Karpas-422 (cell line): Measurements from ENCODE around the gene ABCB8. TPM values are rescaled to one million over a fixed set of nuclear protein-coding genes. Genes with fewer than 3 reads are reported as not detected.
A peak's percentile ranks its signal among the peaks of the same experiment; 100 is the strongest.

Experiments used
- DNase-seq: peaks from one replicate; pipeline ENCODE4 v3.0.0-alpha.2; 2015
- H2AFZ ChIP-seq: fragments of 200-600 bp; sonication (generic); 2 replicates; pipeline ENCODE4 v1.6.1; 2014; ENCODE audit warnings: antibody characterized with exemption, low read length, mixed read lengths
- H3K27ac ChIP-seq: fragments of 200-600 bp; sonication (generic); 2 replicates; pipeline ENCODE4 v1.5.1; 2014; ENCODE audit warnings: mild to moderate bottlenecking, low read length, moderate library complexity
- H3K27me3 ChIP-seq: fragments of 200-600 bp; sonication (generic); 2 replicates; pipeline ENCODE4 v1.6.1; 2014; ENCODE audit warnings: low read length, mixed read lengths
- H3K36me3 ChIP-seq: fragments of 200-600 bp; sonication (generic); 2 replicates; pipeline ENCODE4 v1.6.1; 2014; ENCODE audit warnings: low read length, mixed read lengths; ENCODE audit not compliant: insufficient read depth
- H3K4me1 ChIP-seq: fragments of 200-600 bp; sonication (generic); 2 replicates; pipeline ENCODE4 v1.6.1; 2014; ENCODE audit warnings: mild to moderate bottlenecking, low read length, mixed read lengths
- H3K4me2 ChIP-seq: fragments of 200-600 bp; sonication (generic); 2 replicates; pipeline ENCODE4 v1.6.1; 2014; ENCODE audit warnings: low read length, low read depth, mild to moderate bottlenecking; ENCODE audit not compliant: poor library complexity, severe bottlenecking
- H3K4me3 ChIP-seq: fragments of 200-600 bp; sonication (generic); 2 replicates; pipeline ENCODE4 v1.5.1; 2014; ENCODE audit warnings: mild to moderate bottlenecking, antibody characterized with exemption, low read length, mixed read lengths
- H3K79me2 ChIP-seq: fragments of 200-600 bp; sonication (generic); 2 replicates; pipeline ENCODE4 v1.6.1; 2014; ENCODE audit warnings: mild to moderate bottlenecking, low read length, mixed read lengths
- H3K9ac ChIP-seq: fragments of 200-600 bp; sonication (generic); 2 replicates; pipeline ENCODE4 v1.6.0; 2014; ENCODE audit warnings: low read length
- H3K9me2 ChIP-seq: fragments of 200-600 bp; sonication (generic), shearing (Covaris generic); replicated peaks from 2 replicates; pipeline ENCODE4 v1.6.0; 2014; ENCODE audit warnings: mild to moderate bottlenecking, low read length, moderate library complexity; ENCODE audit not compliant: insufficient read depth
- H3K9me3 ChIP-seq: fragments of 300-700, 200-600 bp; sonication (generic); 2 replicates; pipeline ENCODE4 v1.6.1; 2014; ENCODE audit warnings: low read length, mixed read lengths
- H4K20me1 ChIP-seq: fragments of 200-600 bp; sonication (generic); 2 replicates; pipeline ENCODE4 v1.6.1; 2014; ENCODE audit warnings: mild to moderate bottlenecking, antibody characterized with exemption, low read length, low read depth; ENCODE audit not compliant: insufficient read depth
- total RNA-seq: library from RNA; depleted of rRNA; stranded (reverse); fragments of >200 nt; shearing (Covaris generic); gene quantifications from 2 replicates; pipeline ENCODE4 v1.2.3, GENCODE V29; 2014; ENCODE audit warnings: low replicate concordance

ABCB8 gene
- total RNA-seq, 1 experiment from 2014 or later: 19.0 TPM

GRCh38 chr7:150994838-150995510 lies 33.3 kb upstream of the ABCB8 start:
- no peak for DNase-seq
- Histone ChIP-seq H3K79me2 (no peaks in the 10 kb centered on the region), H3K27me3 (no peaks in the 10 kb centered on the region), H3K27ac (no peak overlapping the region), H3K9me2 (no peaks in the 10 kb centered on the region), H3K9me3 (no peaks in the 10 kb centered on the region), H4K20me1 (no peaks in the 10 kb centered on the region), H3K4me3 (peak overlapping the region; percentile 45; the same call in 1 of the 2 replicates), H3K9ac (peak overlapping the region; percentile 66), H3K4me1 (peaks cover 14% of the 10 kb centered on the region), H3K36me3 (no peaks in the 10 kb centered on the region), H2AFZ (peak overlapping the region; percentile 77), H3K4me2 (peak overlapping the region; percentile 48)

- no peaks in the 10 kb centered on the region for H3K9me3 ChIP-seq
- DNase-seq: no peak
- no peak overlapping the region for H3K27ac ChIP-seq
- H3K79me2 ChIP-seq: no peaks in the 10 kb centered on the region
- no peaks in the 10 kb centered on the region for H3K36me3 ChIP-seq
- no peak overlapping the region for H3K9ac ChIP-seq
- H2AFZ ChIP-seq: no peak overlapping the region
- H3K9me2 ChIP-seq: no peaks in the 10 kb centered on the region
- H3K4me1 ChIP-seq: peaks cover 14% of the 10 kb centered on the region
- H3K4me3 ChIP-seq: no peak overlapping the region
- no peaks in the 10 kb centered on the region for H3K27me3 ChIP-seq
- no peak overlapping the region for H3K4me2 ChIP-seq
- H4K20me1 ChIP-seq: no peaks in the 10 kb centered on the region
Observed at GRCh38 chr7:150996376-150997074, 31.7 kb upstream of the ABCB8 start.

- H3K9me2 ChIP-seq: no peaks in the 10 kb centered on the region
- H3K9me3 ChIP-seq: no peaks in the 10 kb centered on the region
- H3K4me2 ChIP-seq: no peak overlapping the region
- no peaks in the 10 kb centered on the region for H4K20me1 ChIP-seq
- H3K27ac ChIP-seq: no peak overlapping the region
- no peaks in the 10 kb centered on the region for H3K36me3 ChIP-seq
- H3K79me2 ChIP-seq: no peaks in the 10 kb centered on the region
- DNase-seq: no peak
- no peak overlapping the region for H2AFZ ChIP-seq
- H3K4me3 ChIP-seq: no peak overlapping the region
- H3K27me3 ChIP-seq: no peaks in the 10 kb centered on the region
- H3K9ac ChIP-seq: no peak overlapping the region
- peaks cover 14% of the 10 kb centered on the region for H3K4me1 ChIP-seq
Observed at GRCh38 chr7:150997075-150997511, 31.2 kb upstream of the ABCB8 start.

- Histone ChIP-seq H3K4me2 (no peak overlapping the region), H3K27ac (no peak overlapping the region), H3K9ac (no peak overlapping the region), H3K79me2 (no peaks in the 10 kb centered on the region), H3K9me3 (no peaks in the 10 kb centered on the region), H3K36me3 (no peaks in the 10 kb centered on the region), H3K4me1 (peaks cover 14% of the 10 kb centered on the region), H3K4me3 (no peak overlapping the region), H3K27me3 (no peaks in the 10 kb centered on the region), H2AFZ (no peak overlapping the region), H3K9me2 (no peaks in the 10 kb centered on the region), H4K20me1 (no peaks in the 10 kb centered on the region)
- no peak for DNase-seq
Observed at GRCh38 chr7:150997817-150998216, 30.4 kb upstream of the ABCB8 start.

- Histone ChIP-seq H4K20me1 (no peaks in the 10 kb centered on the region), H3K27ac (no peak overlapping the region), H3K4me1 (peaks cover 14% of the 10 kb centered on the region)
Observed at GRCh38 chr7:150998341-150998740, 29.9 kb upstream of the ABCB8 start.

GRCh38 chr7:150999001-150999400 lies 29.2 kb upstream of the ABCB8 start:
- no peaks in the 10 kb centered on the region for H3K9me2 ChIP-seq
- no peak for DNase-seq
- no peaks in the 10 kb centered on the region for H3K27me3 ChIP-seq
- H3K36me3 ChIP-seq: no peaks in the 10 kb centered on the region
- H3K79me2 ChIP-seq: no peaks in the 10 kb centered on the region
- H2AFZ ChIP-seq: no peak overlapping the region
- no peak overlapping the region for H3K4me3 ChIP-seq
- no peaks in the 10 kb centered on the region for H4K20me1 ChIP-seq
- H3K27ac ChIP-seq: no peak overlapping the region
- no peak overlapping the region for H3K9ac ChIP-seq
- peaks cover 12% of the 10 kb centered on the region for H3K4me1 ChIP-seq
- H3K4me2 ChIP-seq: no peak overlapping the region
- H3K9me3 ChIP-seq: no peaks in the 10 kb centered on the region

More at GRCh38 chr7:150998341-150998740, 29.9 kb upstream of the ABCB8 start:
- H3K4me2 ChIP-seq: no peak overlapping the region
- H3K79me2 ChIP-seq: no peaks in the 10 kb centered on the region
- no peak overlapping the region for H3K9ac ChIP-seq
- no peak for DNase-seq
- no peaks in the 10 kb centered on the region for H3K9me3 ChIP-seq
- H3K36me3 ChIP-seq: no peaks in the 10 kb centered on the region
- H3K4me3 ChIP-seq: no peak overlapping the region
- H3K27me3 ChIP-seq: no peaks in the 10 kb centered on the region
- H3K9me2 ChIP-seq: no peaks in the 10 kb centered on the region
- no peak overlapping the region for H2AFZ ChIP-seq

- Histone ChIP-seq H2AFZ (no peak overlapping the region), H3K9me2 (no peaks in the 10 kb centered on the region), H3K9ac (no peak overlapping the region), H3K27ac (no peak overlapping the region), H3K9me3 (no peaks in the 10 kb centered on the region), H3K4me1 (peaks cover 6% of the 10 kb centered on the region), H3K4me2 (no peak overlapping the region), H3K27me3 (no peaks in the 10 kb centered on the region), H3K79me2 (no peaks in the 10 kb centered on the region), H3K4me3 (no peak overlapping the region), H3K36me3 (no peaks in the 10 kb centered on the region), H4K20me1 (no peaks in the 10 kb centered on the region)
- DNase-seq: no peak
Observed at GRCh38 chr7:150999497-151000230, 28.6 kb upstream of the ABCB8 start.

GRCh38 chr7:151000897-151001495 lies 27.3 kb upstream of the ABCB8 start:
- no peak overlapping the region for H3K9ac ChIP-seq
- no peaks in the 10 kb centered on the region for H3K27me3 ChIP-seq
- H3K36me3 ChIP-seq: no peaks in the 10 kb centered on the region
- no peak overlapping the region for H2AFZ ChIP-seq
- H3K9me2 ChIP-seq: no peaks in the 10 kb centered on the region
- H3K4me2 ChIP-seq: no peak overlapping the region
- no peak overlapping the region for H3K27ac ChIP-seq
- H3K4me3 ChIP-seq: no peak overlapping the region
- H3K9me3 ChIP-seq: no peaks in the 10 kb centered on the region
- H3K79me2 ChIP-seq: no peaks in the 10 kb centered on the region
- H3K4me1 ChIP-seq: no peaks in the 10 kb centered on the region; the same call in 1 of the 2 replicates
- DNase-seq: no peak
- H4K20me1 ChIP-seq: no peaks in the 10 kb centered on the region
